K562 (cell line): ENCODE data around the gene SLC7A10. TPM values are rescaled to one million over a fixed set of nuclear protein-coding genes. Genes with fewer than 3 reads are reported as not detected.

ENCODE experiments used
- CBX5 ChIP-seq: IDR thresholded peaks from 2 replicates; pipeline ENCODE4 v1.6.1; 2014; ENCODE audit warnings: low read depth, borderline replicate concordance
- ETV5 ChIP-seq: sonication (generic); formaldehyde crosslinking; IDR thresholded peaks from 2 replicates; pipeline ENCODE4 v1.4.0; 2020; ENCODE audit warnings: low read depth, mild to moderate bottlenecking, missing genetic modification reagents
- NR1H2 ChIP-seq: sonication (generic); formaldehyde crosslinking; IDR thresholded peaks from 2 replicates; pipeline ENCODE4 v1.4.0; 2020; ENCODE audit warnings: mild to moderate bottlenecking, missing genetic modification reagents
- SFPQ ChIP-seq: fragments of 200-400 bp; formaldehyde crosslinking; IDR thresholded peaks from 2 replicates; pipeline ENCODE4 v1.6.1; 2017; ENCODE audit warnings: mild to moderate bottlenecking, low read depth, low read length, moderate library complexity
- ZBTB5 ChIP-seq: fragments of 450-650 bp; IDR thresholded peaks from 2 replicates; pipeline ENCODE4 v1.6.1; 2017; ENCODE audit warnings: antibody characterized with exemption
- polyA plus RNA-seq, 8 experiments: library from polyadenylated mRNA; depleted of rRNA in 4 of 8; stranded (reverse) in 5 of 8; unstranded in 3 of 8; fragments of >200 nt; fragmentation: Nextera tagmentation in 2 of 8; fragmentation: Illumina TruSeq in 1 of 8; extraction: Ambion mirVana in 2 of 8; extraction: Trizol in 1 of 8; gene quantifications; 2 replicates each; pipeline versions ENCODE4 v1.2.1 to v1.2.3, GENCODE V29; 2011 to 2014; ENCODE audit warnings: inconsistent platforms in 1 of 8, missing spikeins in 1 of 8
- total RNA-seq, 7 experiments: library from RNA; depleted of rRNA in 6 of 7; stranded (reverse); fragments of >200 nt in 6 of 7; fragmentation: Illumina TruSeq in 2 of 7; extraction: Trizol in 2 of 7; gene quantifications; 2 replicates each; pipeline versions ENCODE4 v1.2.1 to v1.2.3, GENCODE V29; 2011 to 2021; ENCODE audit warnings: low replicate concordance in 1 of 7

The SLC7A10 gene
- total and polyA plus RNA-seq, 9 of the 15 experiments (the other 6 are each of a cell fraction or from before 2014, with no cell fraction given): 0.07 TPM; not detected in 8

- TF ChIP-seq ZBTB5: no peak
- no peak for TF ChIP-seq NR1H2 (CRISPR knock-in tag)
- no peak for TF ChIP-seq CBX5
- no peak for TF ChIP-seq ETV5 (CRISPR knock-in tag)
- no peak for TF ChIP-seq SFPQ
- TF ChIP-seq, all 486 proteins: peak for 0
Observed at GRCh38 chr19:33235996-33236350, 10.3 kb upstream of the SLC7A10 start (continued).
